ENCODE results near the gene IMMP2L.

DNA sequence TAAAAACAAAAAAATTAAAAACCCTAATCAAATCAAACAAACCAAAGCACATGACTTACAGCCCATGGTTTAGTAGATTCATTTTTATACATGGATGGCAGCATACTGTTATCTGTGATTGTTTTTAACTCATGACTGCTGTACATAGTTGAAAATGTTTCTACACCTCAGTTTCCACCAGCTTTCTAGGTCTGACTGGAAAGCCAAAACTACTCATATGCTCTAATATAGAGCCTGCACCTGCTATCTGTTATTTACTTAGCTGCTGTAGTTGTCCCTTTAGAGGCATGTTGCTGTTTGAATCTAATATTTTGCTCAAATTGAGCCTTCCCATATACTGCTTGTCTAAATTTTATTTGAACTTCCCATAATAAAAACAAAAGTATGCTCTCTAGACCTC lies 761.3 kb downstream of the IMMP2L start:
- TF ChIP-seq, protein P1, sequence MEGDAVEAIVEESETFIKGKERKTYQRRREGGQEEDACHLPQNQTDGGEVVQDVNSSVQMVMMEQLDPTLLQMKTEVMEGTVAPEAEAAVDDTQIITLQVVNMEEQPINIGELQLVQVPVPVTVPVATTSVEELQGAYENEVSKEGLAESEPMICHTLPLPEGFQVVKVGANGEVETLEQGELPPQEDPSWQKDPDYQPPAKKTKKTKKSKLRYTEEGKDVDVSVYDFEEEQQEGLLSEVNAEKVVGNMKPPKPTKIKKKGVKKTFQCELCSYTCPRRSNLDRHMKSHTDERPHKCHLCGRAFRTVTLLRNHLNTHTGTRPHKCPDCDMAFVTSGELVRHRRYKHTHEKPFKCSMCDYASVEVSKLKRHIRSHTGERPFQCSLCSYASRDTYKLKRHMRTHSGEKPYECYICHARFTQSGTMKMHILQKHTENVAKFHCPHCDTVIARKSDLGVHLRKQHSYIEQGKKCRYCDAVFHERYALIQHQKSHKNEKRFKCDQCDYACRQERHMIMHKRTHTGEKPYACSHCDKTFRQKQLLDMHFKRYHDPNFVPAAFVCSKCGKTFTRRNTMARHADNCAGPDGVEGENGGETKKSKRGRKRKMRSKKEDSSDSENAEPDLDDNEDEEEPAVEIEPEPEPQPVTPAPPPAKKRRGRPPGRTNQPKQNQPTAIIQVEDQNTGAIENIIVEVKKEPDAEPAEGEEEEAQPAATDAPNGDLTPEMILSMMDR (optimal IDR thresholded peaks at IDR 0.05 in 1 of 3, IDR thresholded peaks at IDR 0.05 in 1 of 3, conservative IDR thresholded peaks at IDR 0.05 in 1 of 3; ENCODE audit: extremely low read depth in 1 of 3, insufficient read depth in 2 of 3, low read length in 3 of 3) = no peak
- TF ChIP-seq EZH2 (IDR thresholded peaks at IDR 0.05; ENCODE audit: low read length) = no peak

All from keratinocyte (primary cell).